GM19372 (cell line): ENCODE data around the gene ZSCAN16.
"Not testable (repeated sequence)": the region's sequence is repeated elsewhere in the genome, so short reads cannot be mapped to it uniquely, and the experiment has no call there.

ENCODE experiments used
- ATAC-seq: cut with Tn5 transposase; IDR thresholded peaks from one replicate; pipeline ENCODE4 v1.9.1; 2021; ENCODE audit warnings: mild to moderate bottlenecking, low read depth, moderate library complexity; ENCODE audit not compliant: unreplicated experiment

The ZSCAN16 gene

GRCh38 chr6:28124350-28124970 is at the start of gene ZSCAN16:
Gene ZSCAN16, plus strand, starts transcription at chr6:28124609. Its CDS starts 835 bp downstream, at chr6:28125444.
- ATAC-seq, result peak; percentile 100

GRCh38 chr6:28078050-28078449 is 46.4 kb upstream of the ZSCAN16 start:
- ATAC-seq, result no peak

DNA sequence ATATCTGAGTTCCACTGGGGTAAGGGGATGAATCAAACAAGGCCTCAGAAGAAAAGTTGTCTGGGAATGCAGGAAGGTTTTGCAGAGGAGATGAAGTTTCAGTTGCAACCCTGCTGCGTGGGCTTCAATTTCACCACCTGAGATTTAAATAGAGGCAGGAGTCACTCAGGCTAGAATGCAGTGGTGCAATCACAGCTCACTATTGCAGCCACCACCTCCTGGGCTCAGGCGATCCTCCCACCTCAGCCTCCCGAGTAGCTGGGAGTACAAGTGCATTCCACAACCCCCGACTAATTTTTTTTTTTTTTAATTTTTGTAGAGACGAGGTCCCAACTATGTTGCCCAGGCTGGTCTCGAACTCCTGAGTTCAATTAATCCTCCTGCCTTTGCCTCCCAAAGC is 45.6 kb upstream of the ZSCAN16 start:
- ATAC-seq, result no peak

GRCh38 chr6:28080381-28080630 is 44.1 kb upstream of the ZSCAN16 start, which contains the start of gene ZNF165:
Gene ZNF165, plus strand, starts transcription at chr6:28080568. Its CDS starts 4,913 bp downstream, at chr6:28085481.
- peak; percentile 7 for ATAC-seq

DNA sequence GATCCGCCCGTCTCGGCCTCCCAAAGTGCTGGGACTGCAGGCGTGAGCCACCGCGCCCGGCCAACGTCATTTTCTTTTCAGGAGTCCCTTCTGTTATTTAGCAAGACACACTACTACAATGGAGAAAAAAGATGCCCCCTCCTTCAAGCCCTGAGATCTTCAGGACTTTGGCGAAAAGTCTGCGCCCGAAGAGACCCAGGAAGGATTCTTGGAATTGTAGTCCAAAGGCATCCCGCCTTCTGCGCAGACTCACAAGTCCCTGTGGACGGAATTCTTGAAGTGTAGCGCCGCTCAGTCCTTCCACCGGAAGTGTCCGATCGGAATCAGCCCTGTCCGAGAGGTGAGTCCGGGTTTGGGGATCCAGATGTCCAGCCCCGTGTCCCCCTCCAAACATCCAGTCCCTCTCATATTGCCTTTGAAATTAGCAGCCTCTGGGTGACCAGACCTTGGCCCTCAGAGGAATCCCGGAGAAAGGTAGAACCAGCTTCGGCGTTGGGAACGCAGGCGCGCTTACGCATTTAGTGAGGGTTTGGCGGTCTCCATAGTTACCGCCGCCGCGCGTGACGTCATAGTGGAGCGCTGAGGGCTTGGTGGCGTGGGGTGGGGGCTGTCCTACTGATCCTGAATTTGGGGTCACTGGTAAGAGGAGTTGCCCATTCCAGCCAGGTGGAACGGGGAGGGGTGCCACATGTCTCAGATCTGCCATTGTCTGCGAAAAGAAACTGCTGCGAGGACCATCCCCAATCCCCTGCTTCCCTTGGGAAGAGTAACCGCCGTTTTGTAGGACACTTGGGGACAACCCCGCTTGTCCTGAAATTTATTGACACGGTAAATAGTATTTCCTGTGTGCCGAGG is 43.6 kb upstream of the ZSCAN16 start:
- peak; percentile 69 for ATAC-seq

DNA sequence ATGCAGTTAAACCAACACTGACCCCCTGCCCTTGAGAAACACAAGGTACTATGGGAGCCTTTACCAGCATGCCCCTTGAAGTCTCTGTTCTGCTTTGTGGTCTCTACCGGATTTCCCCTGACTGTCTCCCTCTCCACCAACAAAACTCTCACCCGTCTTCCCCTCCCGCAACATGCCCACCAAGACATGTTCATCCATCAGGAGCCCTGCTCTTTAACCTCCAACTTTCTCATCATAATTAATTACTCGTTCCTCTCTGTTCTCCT is 43.0 kb upstream of the ZSCAN16 start:
- ATAC-seq, result peak; percentile 49

GRCh38 chr6:28082939-28083338 is 41.5 kb upstream of the ZSCAN16 start:
- ATAC-seq, result no peak

DNA sequence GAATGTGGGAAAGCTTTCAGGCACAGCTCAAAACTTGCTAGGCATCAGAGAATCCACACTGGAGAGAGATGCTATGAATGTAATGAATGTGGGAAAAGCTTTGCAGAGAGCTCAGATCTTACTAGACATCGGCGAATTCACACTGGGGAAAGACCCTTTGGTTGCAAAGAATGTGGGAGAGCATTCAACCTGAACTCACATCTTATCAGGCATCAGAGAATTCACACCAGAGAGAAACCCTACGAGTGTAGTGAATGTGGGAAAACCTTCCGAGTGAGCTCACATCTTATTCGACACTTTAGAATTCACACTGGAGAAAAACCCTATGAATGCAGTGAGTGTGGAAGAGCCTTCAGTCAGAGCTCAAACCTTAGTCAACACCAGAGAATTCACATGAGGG is 35.4 kb upstream of the ZSCAN16 start:
- no peak for ATAC-seq

DNA sequence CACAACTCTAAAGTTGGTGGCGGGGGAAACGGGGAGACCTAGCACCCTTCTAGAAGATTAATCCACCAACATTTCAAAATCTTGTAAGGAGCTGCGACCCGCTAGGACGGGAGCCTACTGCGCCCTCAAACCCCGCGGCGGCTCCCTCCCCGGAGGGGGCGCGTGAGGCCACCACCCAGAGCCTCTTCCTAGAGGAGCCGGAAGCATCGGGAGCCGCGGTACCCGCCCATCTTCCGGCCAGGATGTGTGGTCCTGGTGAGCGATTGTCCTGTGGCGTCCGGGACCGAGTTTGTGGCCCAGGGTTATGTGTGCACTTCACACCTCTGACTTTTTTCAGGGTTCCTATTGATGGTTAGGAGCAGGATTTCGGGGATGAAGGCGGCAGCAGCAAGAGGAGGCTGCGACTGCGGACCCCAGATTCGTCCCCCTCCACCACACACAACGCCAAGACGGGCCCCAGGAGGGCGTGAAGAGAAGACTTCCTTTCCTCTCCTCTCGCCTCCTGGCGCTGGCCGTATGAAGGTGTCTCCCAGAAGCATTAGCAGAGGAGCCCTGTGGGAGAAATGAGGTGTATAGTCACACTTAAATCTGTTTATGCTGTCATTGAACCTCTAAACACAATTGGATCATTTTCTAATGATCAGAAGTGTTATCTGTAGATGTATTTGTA is 33.4 kb upstream of the ZSCAN16 start:
- no peak for ATAC-seq

- ATAC-seq, result not testable (repeated sequence)
Observed at GRCh38 chr6:28102222-28102621, 22.2 kb upstream of the ZSCAN16 start.

- not testable (repeated sequence) for ATAC-seq
Observed at GRCh38 chr6:28102699-28103098, 21.7 kb upstream of the ZSCAN16 start.

- peak; percentile 97 for ATAC-seq
Observed at GRCh38 chr6:28104392-28105244, 19.8 kb upstream of the ZSCAN16 start.

DNA sequence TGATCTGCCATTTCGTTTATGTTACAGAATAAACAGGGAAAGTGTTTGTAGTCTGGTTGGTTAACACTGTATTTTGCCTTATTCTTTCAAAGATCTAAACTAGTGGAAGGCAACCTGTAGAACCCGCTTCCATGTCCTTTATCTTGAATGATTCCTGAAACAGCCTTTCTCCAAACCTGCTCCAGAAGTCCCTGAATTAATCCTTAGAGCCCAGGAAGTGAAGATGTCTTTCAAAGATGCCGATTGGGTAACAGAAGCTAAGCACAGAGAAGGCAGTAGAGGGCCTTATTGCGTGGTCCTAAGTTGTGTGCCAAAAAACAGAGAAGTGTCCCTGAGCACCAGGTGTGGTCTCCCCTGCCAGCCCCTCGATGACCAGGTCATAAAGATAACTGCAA is 19.2 kb upstream of the ZSCAN16 start:
- no peak for ATAC-seq

GRCh38 chr6:28107506-28107905 is 16.9 kb upstream of the ZSCAN16 start:
- no peak for ATAC-seq

GRCh38 chr6:28111964-28112363 is 12.4 kb upstream of the ZSCAN16 start:
- ATAC-seq, result no peak

DNA sequence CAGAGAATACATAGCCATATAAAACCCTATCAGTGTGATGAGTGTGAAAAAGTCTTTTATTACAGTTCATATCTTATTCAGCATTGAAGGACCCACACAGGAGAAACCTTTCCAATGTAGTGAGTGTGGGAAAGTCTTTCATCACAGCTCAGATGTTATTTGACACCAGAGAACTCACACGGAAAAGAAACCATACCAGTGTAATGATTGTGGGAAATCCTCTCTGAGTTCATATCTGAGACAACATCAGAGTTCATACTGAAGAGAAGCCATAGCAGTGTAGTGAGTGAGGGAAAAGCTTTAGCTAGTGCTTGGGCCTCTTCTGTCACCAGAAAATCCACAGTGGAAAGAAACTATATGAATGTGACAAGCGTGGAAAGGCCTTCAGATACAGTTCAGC is 8.6 kb upstream of the ZSCAN16 start:
- no peak for ATAC-seq

- ATAC-seq, result no peak
Observed at GRCh38 chr6:28117386-28118050, 6.9 kb upstream of the ZSCAN16 start.

- ATAC-seq, result no peak
Observed at GRCh38 chr6:28118217-28118616, 6.2 kb upstream of the ZSCAN16 start.

DNA sequence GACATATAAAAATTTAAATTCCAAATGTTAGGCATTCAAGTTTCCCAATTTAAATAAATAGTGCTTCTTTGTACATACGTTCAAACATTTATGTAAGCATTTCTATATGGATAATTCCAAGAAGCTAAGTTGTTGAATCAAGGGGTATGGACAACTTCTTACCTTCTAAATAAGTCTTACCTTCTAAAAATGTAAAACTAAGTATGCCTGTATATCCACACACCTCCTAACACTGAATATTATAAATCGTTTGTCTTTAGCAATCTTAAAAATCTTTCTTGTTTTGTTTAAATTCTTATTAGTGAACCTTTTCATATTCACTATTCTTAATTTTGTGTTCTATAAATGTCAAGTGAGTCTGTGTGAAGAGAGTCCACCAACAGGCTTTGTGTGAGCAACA is 2.5 kb upstream of the ZSCAN16 start:
- no peak for ATAC-seq

DNA sequence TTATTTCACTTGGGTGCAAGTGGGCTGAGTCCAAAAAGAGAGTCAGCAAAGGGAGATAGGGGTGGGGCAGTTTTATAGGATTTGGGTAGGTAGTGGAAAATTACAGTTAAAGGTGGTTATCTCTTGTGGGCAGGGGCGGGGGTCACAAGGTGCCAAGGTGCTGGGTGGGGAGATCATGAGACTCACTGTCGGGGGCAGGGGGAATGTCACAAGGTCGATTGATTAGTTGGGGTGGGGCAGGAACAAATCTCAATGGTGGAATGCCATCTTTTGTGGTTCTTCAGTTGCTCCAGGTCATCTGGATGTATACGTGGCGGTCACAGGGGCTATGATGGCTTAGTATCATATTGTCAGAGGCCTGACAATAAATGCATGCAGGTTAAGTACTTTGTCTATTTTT is 2.1 kb upstream of the ZSCAN16 start:
- ATAC-seq, result not testable (repeated sequence)
